ENCODE data around the gene MS4A10. TPM values are rescaled to one million over a fixed set of nuclear protein-coding genes. Genes with fewer than 3 reads are reported as not detected.

The MS4A10 gene
- total and polyA plus RNA-seq, 2 of the 8 experiments (the other 6 are each of a cell fraction or from before 2014, with no cell fraction given), result not detected

GRCh38 chr11:60761436-60762190, 23.5 kb upstream of the MS4A10 start:
- Histone ChIP-seq H3K56ac (replicated peaks; ENCODE audit: insufficient read length, low read depth, low read length) (no peak overlapping the region), H3K79me2 (ENCODE audit: control insufficient read depth in 1 of 2, insufficient read depth in 2 of 2, low read length in 2 of 2) (no peaks in the 10 kb centered on the region), H3K18ac (ENCODE audit: extremely low read depth, low read length) (no peak overlapping the region), H3K4me2 (ENCODE audit: insufficient read depth in 1 of 2, low read depth in 2 of 2, low read length in 2 of 2) (no peak overlapping the region), H2AK5ac (ENCODE audit: low read depth, low read length) (no peak overlapping the region), H4K5ac (ENCODE audit: insufficient read length, low read depth, low read length) (no peak overlapping the region), H3K23ac (ENCODE audit: insufficient read length) (no peak overlapping the region), H3K14ac (ENCODE audit: insufficient read length) (no peak overlapping the region), H3K4ac (replicated peaks; ENCODE audit: insufficient read length, low read depth, low read length) (no peak overlapping the region), H3K9ac (replicated peaks in 1 of 4; ENCODE audit: extremely low read depth in 1 of 4, low read depth in 3 of 4, low read length in 3 of 4) (no peak overlapping the region), H3K9me3 (ENCODE audit: insufficient read depth in 2 of 2, low read depth in 1 of 2, low read length in 1 of 2) (0 out of 4 replicates have a peak, but pooled peaks cover 0 to 4% of the 10 kb centered on the region in 2 experiments), H2BK12ac (ENCODE audit: low read depth, low read length) (no peak overlapping the region), H3K27me3 (replicated peaks in 1 of 4; ENCODE audit: control insufficient read depth in 3 of 4, extremely low read depth in 1 of 4, insufficient read depth in 3 of 4, low read length in 3 of 4) (no peaks in the 10 kb centered on the region), H3K36me3 (ENCODE audit: control insufficient read depth in 2 of 4, insufficient read depth in 4 of 4, low read length in 3 of 4) (no peaks in the 10 kb centered on the region), H3K4me1 (replicated peaks in 1 of 4; ENCODE audit: control insufficient read depth in 3 of 4, insufficient read depth in 4 of 4, low read length in 3 of 4) (peaks cover 0 to 1% (median 0%) of the 10 kb centered on the region in 4 experiments; a peak in 1 of 7 replicates), H3K27ac (ENCODE audit: low read depth, low read length) (no peak overlapping the region), H2BK20ac (ENCODE audit: low read length) (no peak overlapping the region), H2BK120ac (replicated peaks; ENCODE audit: low read depth, low read length) (no peak overlapping the region), H2AFZ (ENCODE audit: low read length) (no peak overlapping the region), H2BK5ac (ENCODE audit: low read depth, low read length) (no peak overlapping the region), H2BK15ac (ENCODE audit: low read length) (no peak overlapping the region), H4K8ac (ENCODE audit: extremely low read depth, insufficient read depth, low read length) (no peak overlapping the region), H4K20me1 (replicated peaks in 1 of 2; ENCODE audit: control insufficient read depth in 1 of 2, insufficient read depth in 2 of 2, low read length in 2 of 2) (no peaks in the 10 kb centered on the region), H3K79me1 (ENCODE audit: low read depth, low read length) (no peaks in the 10 kb centered on the region), H4K91ac (replicated peaks; ENCODE audit: insufficient read length, low read length) (no peak overlapping the region), H3K23me2 (ENCODE audit: low read depth, low read length) (no peaks in the 10 kb centered on the region), H3K4me3 (ENCODE audit: extremely low read depth in 1 of 4, insufficient read depth in 2 of 4, low read depth in 3 of 4, low read length in 4 of 4) (no peak overlapping the region)
- 94% methylated on average over 4 of the region's 4 CpGs; no CpG with 5 or more reads in 1 of the 2 experiments for WGBS, 2 experiments (ENCODE audit: extremely low coverage in 1 of 2, insufficient coverage in 1 of 2, insufficient read length in 1 of 2, insufficient replicate concordance in 2 of 2, low coverage in 1 of 2, low lambda C conversion rate in 2 of 2, missing lambda C conversion rate in 1 of 2)
- ChIA-PET POLR2A (ENCODE audit: partially characterized antibody) (interaction anchor here (0.7 kb wide), 1 partner anchor 47 kb away, joined by 3 read pairs; no protein-coding TSS in a partner anchor), CTCF (ENCODE audit: partially characterized antibody) (interaction anchor here (0.7 to 8.3 kb wide), 16 partner anchors 12 to 413 kb away, joined by 3 to 145 read pairs (median 10); partner anchors contain the start of genes MS4A8 and PTGDR2)
- DNase-seq (ENCODE audit: low read depth in 1 of 2, low spot score in 2 of 2), result no peak
- no peak for TF ChIP-seq TEAD4 (IDR thresholded peaks at IDR 0.05; ENCODE audit: low read depth, low read length)
- TF ChIP-seq TAF7 (optimal IDR thresholded peaks at IDR 0.05; ENCODE audit: borderline replicate concordance, low read depth, low read length), result no peak
- TF ChIP-seq, protein P1, sequence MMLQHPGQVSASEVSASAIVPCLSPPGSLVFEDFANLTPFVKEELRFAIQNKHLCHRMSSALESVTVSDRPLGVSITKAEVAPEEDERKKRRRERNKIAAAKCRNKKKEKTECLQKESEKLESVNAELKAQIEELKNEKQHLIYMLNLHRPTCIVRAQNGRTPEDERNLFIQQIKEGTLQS (IDR thresholded peaks at IDR 0.05; ENCODE audit: insufficient read depth, low read depth, low read length), result no peak
- no peak for TF ChIP-seq SAP30 (IDR thresholded peaks at IDR 0.05; ENCODE audit: insufficient read depth, insufficient replicate concordance, low read length)
- no peak for FAIRE-seq

Measured in H1 (cell line).